Germinal center (tissue), 1 donor: ENCODE data around the gene CCDC97.
A peak's percentile ranks its signal among the peaks of the same experiment; 100 is the strongest.

Source experiments
- DNase-seq: peaks from one replicate; pipeline ENCODE4 v3.0.0; 2012; ENCODE audit warnings: mixed read lengths, low spot score

The CCDC97 gene

DNA sequence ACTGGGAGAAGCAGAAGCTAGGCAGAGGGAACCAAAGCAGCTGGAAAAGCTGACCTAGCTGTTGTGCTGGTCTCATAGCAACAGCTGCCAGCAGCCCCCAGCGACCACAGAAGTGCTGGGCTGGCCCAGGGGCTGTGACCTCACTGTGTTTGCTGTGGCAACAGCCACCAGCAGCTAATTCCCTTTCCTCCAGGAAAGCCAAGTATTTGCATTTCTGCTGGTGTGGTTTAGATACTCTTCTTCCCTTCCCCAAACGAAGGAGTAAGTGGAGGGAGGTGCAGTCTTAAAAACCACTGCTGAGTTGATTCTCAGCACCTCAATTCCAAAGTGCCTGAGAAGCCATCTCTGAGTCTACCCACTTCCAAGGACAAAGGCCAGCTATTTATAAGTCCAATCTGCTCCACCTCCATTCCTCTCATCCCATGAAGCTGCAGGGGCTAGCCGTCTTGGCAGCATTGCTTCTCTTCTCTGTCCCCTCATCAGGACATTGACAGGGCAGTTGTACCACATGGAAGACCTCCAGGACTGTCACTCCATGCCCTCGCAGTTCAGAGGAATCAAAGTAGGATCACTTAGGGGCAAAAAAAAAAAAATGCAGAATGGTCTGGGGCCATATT, 11.5 kb upstream of the CCDC97 start:
- DNase-seq: no peak

GRCh38 chr19:41299046-41299754, 10.8 kb upstream of the CCDC97 start:
- no peak for DNase-seq

GRCh38 chr19:41299755-41300089, 10.2 kb upstream of the CCDC97 start:
- DNase-seq: no peak

GRCh38 chr19:41300555-41300954, 9.4 kb upstream of the CCDC97 start:
- DNase-seq: no peak

GRCh38 chr19:41302624-41303351, 7.2 kb upstream of the CCDC97 start:
- DNase-seq: peak; percentile 62

DNA sequence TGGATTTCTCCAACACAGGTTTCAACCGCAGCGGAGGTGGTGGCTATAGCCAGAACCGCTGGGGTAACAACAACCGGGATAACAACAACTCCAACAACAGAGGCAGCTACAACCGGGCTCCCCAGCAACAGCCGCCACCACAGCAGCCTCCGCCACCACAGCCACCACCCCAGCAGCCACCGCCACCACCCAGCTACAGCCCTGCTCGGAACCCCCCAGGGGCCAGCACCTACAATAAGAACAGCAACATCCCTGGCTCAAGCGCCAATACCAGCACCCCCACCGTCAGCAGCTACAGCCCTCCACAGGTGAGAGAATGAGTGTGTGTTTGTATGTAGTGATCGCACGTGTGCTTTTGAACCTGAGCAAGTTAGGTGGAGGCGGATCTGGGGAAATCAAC, 6.0 kb upstream of the CCDC97 start:
- no peak for DNase-seq

DNA sequence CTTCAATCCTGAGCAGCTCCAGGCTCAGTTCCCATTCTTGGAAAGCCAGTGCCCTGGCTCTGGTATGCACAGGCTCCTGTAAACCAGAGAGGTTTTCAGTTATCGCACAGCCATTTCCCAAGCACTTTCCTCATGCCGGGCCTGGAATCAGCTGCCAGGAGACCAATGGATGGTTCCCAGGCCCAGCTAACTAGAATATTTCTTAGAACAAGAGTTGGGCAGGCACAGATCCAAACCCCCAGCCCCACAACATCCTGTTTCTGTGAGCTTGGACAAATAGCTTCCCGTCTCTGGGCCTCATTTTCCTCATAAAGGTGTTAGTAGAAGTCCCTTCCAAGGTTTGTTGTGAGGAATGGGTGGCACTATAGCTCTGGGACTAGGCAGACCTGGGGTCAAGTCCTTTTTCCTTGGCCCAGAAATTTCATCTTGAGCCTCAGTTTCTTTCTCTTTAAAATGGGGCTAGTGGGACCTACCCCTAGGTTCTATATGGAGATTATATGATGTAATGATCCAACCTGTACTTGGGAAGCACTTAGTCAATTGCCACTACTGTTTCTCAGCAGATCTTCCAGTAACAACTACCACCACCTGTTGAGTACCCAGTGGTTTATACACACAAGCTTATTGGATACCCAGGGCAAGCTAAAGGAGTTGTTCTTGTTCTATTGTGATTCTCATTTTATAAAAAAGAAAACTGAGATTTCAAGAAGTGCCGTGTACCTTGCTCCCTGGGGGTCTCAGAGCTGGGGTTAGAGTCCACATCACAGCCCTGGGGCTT, 5.1 kb upstream of the CCDC97 start:
- no peak for DNase-seq

- DNase-seq: no peak
Measured at GRCh38 chr19:41305927-41306793, 3.8 kb upstream of the CCDC97 start.

DNA sequence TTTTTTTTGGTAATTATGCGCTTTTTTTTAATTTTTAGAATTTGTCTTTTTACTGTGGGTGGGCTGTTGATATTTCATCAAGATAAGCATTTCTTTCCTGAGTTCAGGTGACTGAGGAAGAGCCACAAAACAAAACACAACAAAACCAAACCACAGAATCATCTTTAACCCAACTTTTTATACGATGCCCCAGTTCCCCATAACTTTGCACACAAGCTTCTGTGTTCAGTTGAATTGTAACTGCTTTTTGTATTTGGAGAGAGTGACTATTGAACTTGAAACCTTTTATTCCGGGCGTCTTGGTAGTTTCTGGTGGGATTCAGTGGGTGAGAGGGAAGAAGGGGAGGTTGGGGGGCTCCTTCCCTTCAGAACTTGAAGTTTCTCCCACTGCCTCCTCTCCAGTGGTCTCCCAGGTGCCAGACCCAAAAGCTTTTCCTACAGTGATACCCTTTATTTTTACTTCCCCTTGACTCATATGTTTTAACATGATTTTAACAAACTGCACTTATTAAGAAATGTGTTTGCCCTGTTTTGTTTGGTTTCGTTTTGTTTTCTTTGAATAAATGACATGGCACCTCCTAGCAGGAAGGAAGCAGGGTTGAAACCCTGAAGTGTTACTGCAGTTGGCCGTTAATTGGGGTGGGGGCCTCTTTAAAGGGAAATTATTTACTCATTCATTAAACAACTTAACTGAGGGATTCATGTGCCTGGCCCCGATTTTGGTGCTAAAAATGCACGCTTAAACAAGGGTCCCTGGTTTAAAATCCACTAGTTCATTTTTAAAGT, 2.7 kb upstream of the CCDC97 start:
- DNase-seq: no peak

DNA sequence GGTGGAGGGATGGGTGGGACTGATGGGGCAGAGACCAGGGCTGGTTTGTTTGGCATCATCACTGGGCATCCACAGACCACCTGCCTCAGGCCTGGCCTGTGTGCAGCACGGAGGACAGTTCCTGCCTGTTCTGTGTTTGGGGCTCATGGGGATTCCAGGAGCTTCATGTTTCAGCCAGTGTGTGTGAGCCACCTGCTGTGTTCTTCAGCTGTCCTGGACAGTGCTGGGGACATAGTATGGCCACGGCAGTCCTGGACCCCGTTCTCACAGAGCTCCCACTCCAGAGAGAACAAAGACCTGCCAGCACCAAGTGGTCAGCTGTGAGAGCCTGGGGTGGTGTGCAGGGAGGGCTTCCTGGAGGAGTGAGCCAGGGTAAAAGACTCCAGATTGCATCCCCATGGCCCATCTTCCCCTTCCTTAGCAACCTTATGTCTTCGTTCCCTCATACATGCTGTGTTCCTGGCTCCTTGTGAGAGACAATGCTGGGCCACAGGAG, 2.0 kb upstream of the CCDC97 start:
- no peak for DNase-seq

- DNase-seq: peak; percentile 79
Measured at GRCh38 chr19:41308450-41309179, 1.4 kb upstream of the CCDC97 start.

- DNase-seq: no peak
Measured at GRCh38 chr19:41309180-41310032, 566 bp upstream of the CCDC97 start.

DNA sequence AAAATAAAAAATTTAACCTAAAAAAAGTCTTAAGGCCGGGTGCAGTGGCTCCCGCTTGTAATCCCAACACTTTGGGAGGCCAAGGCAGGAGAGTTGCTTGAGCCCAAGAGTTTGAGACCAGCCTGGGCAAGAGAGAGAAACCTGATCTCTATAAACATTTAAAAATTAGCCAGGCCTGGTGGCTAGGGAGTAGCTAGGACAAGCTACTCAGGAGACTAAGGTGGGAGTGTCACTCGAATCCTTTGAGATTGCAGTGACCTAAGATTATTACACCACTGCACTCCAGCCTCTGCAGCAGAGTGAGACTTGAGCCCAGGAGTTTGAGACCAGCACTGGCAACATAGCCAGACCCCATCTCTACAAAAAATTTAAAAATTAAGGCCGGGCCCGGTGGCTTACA, 1.1 kb downstream of the CCDC97 start:
- no peak for DNase-seq

DNA sequence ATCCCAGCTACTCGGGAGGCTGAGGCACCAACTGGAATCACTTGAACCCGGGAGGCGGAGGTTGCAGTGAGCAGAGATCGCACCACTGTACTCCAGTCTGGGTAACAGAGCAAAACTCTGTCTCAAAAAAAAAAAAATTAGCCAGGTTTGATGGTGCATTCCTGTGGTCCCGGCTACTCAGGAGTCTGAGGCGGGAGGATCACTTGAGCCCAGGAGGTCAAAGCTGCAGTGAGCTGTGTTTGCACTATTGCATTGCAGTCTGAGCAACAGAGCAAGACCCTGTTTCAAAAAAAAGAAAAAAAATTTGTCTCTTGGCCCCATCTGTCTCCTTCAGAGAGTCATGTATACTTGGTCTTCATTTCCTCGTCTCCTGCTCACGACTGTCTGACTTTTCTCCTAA, 1.6 kb downstream of the CCDC97 start:
- DNase-seq: no peak

DNA sequence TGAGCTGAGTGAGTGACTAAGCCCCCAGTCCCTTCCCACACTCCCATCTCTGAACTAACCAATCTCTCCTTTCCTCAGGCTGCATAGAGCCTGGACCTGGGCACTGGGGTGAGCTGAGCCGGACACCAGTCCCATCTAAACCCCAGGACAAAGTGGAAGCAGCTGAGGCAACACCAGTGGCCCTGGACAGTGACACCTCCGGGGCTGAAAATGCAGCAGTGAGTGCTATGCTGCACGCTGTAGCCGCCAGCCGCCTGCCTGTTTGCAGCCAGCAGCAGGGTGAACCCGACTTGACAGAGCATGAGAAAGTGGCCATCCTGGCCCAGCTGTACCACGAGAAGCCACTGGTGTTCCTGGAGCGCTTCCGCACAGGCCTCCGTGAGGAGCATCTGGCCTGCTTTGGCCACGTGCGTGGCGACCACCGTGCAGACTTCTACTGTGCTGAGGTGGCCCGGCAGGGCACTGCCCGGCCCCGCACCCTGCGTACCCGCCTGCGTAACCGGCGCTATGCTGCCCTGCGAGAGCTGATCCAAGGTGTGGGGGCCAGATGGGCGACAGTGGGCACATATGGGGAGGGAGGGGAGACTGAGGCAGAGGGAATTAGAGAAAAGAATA, 6.4 kb downstream of the CCDC97 start:
- no peak for DNase-seq

GRCh38 chr19:41318696-41319499, 8.9 kb downstream of the CCDC97 start:
- no peak for DNase-seq

- no peak for DNase-seq
Measured at GRCh38 chr19:41319500-41320184, 9.7 kb downstream of the CCDC97 start.
